NCI-H1930 (cell line): ENCODE data around the gene EGF.
A peak's percentile ranks its signal among the peaks of the same experiment; 100 is the strongest.
"Not testable (repeated sequence)": the region's sequence is repeated elsewhere in the genome, so short reads cannot be mapped to it uniquely, and the experiment has no call there.

Source experiments
- DNase-seq, 2 experiments: peaks; one replicate each; lab custom pipeline; 2025; lab: John Stamatoyannopoulos, UW

EGF gene

DNA sequence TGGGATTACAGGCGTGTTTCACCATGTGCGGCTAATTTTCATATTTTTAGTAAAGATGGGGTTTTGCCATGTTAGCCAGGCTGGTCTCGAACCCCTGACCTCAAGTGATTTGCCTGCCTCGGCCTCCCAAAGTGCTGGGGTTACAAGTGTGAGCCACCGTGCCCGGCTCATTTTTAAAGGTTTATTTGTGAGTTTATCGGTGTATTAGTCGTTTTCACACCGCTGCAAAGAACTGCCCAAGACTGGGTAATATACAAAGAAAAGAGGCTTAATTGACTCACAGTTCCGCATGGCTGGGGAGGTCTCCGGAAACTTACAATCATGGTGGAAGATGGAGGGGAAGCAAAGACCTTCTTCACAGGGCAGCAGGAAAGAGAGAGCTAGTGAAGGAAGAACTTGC is 126.5 kb downstream of the EGF start:
- not testable (repeated sequence) for DNase-seq

DNA sequence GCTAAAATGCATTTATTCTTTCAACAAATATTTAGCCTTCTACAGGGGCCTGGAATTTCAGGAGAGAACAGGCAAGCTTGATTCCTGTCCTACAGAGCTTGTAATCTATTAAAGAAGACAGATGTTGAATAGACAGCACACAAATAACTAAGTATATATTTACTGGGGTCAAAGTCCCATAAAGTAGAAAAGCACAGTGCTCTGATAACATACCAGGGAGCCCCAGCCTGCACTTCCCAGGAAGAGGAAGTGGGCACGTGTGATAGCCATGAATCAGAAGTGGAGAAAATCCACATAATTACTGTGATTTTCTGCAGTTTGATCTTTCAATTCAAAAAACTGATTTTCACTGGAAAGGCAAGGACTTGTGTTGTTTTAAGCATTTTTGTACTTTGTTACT is 129.1 kb downstream of the EGF start:
- no peak for DNase-seq

DNA sequence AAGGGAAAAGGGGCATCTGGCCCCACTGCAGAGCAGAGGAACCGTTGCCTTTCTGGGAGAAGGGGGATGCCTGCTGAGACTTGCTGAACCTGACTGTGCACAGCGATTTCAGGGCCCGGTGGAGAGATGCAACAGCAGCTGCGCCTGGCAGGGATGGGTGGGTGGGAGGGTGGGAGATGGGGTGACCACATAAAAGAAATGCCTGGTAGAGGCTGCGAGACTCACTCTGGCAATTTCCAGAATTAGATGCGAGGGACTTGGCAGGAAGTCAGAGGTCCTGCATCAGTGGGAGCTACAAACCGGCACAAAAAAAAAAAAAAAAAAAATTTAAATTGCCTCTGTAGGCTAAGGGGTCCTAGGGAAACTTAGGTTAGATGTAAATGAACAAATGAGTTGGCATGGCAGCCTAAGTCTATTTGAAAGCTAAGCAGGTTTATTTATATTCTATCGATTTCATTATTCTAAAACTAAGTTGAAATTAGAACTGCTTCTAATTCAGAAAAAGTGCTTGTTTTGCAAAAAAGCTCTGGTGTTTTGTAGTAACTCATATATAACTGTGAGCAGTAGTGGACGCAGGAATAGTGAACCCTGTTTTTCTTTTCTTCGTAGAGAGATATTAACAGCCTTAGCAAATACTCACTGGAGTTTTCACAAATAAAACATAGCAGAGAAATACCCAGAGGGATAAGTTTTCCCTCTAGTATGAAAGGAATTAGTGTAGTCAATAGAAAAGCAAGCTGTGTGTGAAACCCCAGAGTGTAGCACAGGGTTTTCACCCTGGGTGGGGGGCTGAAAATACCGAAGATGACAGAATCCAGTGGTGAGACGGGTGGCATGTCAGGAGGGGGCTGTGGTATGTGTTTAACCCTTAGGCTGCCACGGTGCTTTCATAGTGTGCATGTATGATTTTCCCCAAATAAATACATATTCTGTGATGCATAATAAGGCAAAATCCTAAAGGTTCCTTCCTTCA is 130.1 kb downstream of the EGF start:
- no peak for DNase-seq

DNA sequence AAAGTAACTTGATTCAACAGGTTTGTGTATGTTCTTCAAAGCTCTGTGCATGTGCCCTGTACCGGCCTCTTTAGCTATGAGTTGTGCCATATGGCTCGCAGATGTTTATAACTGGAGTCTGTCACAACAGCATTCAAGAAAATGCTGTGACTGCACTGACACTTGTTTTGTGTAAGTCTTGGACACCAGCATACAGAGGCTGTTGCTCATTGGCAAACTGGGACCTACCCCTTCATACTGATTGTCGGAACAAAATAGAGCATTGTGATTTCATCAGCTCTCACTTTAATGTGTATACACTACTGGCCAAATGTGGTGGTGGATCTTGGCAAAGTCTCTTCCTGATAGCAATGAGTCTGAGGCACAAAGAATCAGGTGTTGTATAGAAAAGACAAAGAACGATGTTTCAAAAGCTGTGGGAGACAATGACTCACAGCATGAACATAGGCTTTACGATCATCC is 133.9 kb downstream of the EGF start:
- no peak for DNase-seq

DNA sequence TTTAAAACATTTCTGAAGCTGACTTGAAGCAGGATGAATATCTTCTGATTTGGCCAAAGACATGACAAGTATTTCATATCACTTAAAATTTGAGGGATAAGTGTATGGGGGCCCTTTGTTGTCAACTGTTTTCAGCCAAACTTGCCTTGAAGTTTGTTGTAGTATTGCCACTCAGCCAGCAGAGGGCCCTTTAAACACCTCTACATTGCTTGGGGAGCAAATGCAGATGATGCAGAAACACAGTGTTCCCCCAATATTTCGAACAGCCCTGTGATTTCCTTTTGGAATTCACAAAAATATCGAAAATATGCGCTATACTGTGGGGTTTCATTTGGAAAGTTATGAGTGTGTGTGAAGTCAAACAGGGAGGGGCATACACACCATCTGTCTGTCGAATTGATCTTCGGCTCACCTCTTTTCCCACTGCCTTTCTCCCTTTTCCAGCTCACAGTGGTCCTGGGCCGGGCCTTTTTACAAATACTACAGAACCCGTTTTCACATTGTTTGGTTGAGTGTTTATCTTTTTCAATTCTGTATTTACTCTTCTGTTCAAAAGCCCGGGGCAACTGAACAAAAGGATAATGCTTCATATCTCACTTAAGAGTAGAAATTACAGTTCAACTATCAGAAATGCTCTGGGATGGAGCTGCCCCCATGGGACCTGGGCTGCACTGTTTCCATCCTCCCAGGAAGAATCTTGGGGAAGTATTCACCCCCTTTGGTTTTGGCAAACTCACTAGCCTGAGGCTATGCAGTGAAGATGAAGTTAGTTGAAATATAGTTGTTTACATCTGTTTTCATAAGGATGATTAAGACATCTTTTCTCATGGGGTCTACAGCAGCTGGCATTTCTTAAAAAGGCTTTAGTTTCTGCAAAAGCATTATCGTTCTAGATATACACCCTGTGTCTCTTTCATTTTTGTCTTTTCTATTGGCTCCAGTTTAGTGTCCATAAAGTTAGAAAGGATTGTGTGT is 137.6 kb downstream of the EGF start:
- peak in 1 of 2 experiments; percentile 6 for DNase-seq

DNA sequence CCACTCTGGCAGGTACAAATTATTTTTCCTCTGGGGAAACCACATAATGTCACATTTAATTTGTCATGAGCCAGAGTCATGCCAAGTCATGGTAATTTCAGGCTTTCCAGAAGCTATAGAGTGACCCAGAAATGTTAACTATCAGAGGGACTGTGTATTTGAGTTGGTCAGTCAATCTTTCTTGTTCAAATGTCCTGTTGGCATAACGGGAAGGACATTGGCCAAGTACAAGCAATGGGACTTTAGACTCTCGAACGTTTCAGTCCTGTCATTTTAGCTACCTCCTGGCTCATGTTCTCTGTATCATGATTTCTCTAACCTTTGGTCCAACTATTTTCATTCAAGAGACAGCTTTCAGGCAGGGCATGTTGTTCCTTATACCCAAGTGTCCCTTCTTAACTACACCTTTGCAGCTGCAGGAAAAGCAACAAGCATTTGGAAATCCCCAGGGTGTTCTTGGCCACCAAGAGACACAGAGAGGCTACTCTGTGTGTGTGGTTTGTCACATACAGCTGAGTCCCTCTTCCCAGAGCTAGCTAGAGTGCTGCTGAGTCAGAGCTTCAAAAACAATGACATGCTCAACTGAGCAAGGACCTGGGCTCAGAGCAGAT is 142.6 kb downstream of the EGF start:
- no peak for DNase-seq

DNA sequence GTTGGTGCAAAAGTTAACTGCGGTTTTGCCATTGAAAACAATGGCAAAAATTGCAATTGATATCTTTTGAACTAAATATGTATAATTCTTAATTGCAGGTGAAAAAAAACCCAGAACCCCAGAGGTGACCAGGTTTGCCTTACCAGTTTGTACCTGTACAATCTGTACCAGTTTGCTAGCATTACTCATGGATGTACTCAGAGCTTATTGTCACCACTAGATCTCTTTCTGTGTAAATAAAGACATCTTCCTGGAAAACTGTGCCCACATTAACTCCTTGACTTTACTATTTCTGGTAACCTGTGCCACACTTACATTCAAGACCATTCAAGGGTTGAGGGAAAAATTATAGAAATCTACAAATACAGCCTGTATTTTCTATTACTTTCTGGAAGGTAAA is 146.0 kb downstream of the EGF start:
- no peak for DNase-seq

DNA sequence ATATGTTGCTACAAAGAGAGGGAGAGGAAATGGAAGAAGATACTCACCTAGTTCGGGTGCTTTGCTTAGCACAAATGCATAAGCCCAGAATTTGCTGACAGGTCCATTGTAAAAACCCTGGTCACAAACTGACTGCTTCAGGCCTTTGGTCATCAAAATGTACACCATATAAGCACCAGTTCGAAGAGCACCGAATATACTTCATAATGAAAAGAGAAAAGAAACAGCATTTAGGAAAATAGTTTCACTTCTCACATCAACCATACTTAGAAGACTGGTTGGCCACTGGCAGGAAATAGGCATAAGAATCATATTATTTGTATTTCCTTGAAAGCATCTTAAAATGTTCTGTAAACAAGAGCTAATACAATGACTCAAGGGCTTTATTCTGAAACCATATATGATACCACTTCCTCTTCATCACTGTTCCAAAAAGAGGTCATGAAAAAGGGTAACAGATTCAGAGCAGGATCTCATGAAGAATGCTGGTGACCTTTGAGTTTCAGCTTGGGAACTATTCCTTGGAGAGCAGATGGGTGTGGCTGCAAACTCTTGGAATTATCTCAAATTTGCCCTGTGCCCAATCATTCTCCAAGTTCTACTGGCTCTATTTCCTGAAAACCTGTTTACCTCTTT is 147.0 kb downstream of the EGF start:
- no peak for DNase-seq

DNA sequence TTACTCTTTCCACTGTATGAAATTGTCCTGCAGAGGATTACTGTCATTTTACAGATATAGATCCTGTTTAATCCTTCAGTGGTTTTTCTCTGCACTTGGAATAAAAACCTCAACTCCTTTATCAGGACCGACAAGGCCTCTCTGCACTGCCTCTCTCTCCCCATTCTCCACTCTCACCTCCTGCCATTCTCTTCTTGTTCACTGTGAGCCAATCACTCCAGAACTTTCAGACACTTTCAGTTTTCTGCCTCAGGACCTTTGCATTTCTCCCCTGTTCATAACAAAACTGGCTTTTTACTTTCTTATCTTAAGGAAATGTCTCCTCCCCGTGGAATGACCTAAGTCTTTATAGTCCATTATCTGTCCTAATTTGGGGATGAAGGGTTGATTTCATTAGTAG is 148.4 kb downstream of the EGF start:
- no peak for DNase-seq
